A549 (cell line): ENCODE measurements around the gene MYH14.

Source experiments
- CHD2 ChIP-seq: fragments of 150-350 bp; IDR thresholded peaks from 2 replicates; pipeline ENCODE4 v1.6.1; 2014; ENCODE audit warnings: low read length; ENCODE audit not compliant: partially characterized antibody
- CTCF ChIP-seq: fragments of >200 bp; sonication (Bioruptor Twin); formaldehyde crosslinking; IDR thresholded peaks from 3 replicates; pipeline ENCODE4 v1.5.1; 2016
- MAX ChIP-seq: IDR thresholded peaks from 2 replicates; pipeline ENCODE4 v1.6.1; 2012
- SMC3 ChIP-seq: fragments of >200 bp; sonication (Bioruptor Twin); formaldehyde crosslinking; IDR thresholded peaks from 3 replicates; pipeline ENCODE4 v1.6.1; 2018; ENCODE audit warnings: inconsistent platforms

- no peak for TF ChIP-seq CTCF
- no peak for TF ChIP-seq MAX
- TF ChIP-seq SMC3 = no peak
- no peak for TF ChIP-seq CHD2
Observed at GRCh38 chr19:50224986-50225747, 21.7 kb downstream of the MYH14 start.
